CD4-positive, alpha-beta T cell treated with Interleukin-12 subunit alpha and Interleukin-12 subunit beta, for 1 hour (primary cell): ENCODE results near the gene KDM4F.
"Not testable (repeated sequence)": the region's sequence is repeated elsewhere in the genome, so short reads cannot be mapped to it uniquely, and the experiment has no call there.

Experiments
- DNase-seq: peaks from one replicate; pipeline ENCODE4 v3.0.0-alpha.2; 2020

Gene KDM4F

GRCh38 chr11:95049122-95049521 is at the start of gene KDM4F:
Gene KDM4F, plus strand, starts transcription at chr11:95049422.
- not testable (repeated sequence) for DNase-seq

- no peak for DNase-seq
Observed at GRCh38 chr11:95003716-95004115, 45.5 kb upstream of the KDM4F start.

- DNase-seq = no peak
Observed at GRCh38 chr11:95005642-95006041, 43.6 kb upstream of the KDM4F start.

- no peak for DNase-seq
Observed at GRCh38 chr11:95011376-95011775, 37.8 kb upstream of the KDM4F start.

GRCh38 chr11:95014184-95014821 is 34.9 kb upstream of the KDM4F start:
- DNase-seq = no peak

GRCh38 chr11:95016139-95016538 is 33.1 kb upstream of the KDM4F start:
- DNase-seq = no peak

GRCh38 chr11:95021468-95021867 is 27.8 kb upstream of the KDM4F start:
- DNase-seq = not testable (repeated sequence)

- DNase-seq = no peak
Observed at GRCh38 chr11:95024958-95025357, 24.3 kb upstream of the KDM4F start, which contains the start of gene KDM4E. Gene KDM4E, plus strand, starts transcription at chr11:95025258. Its CDS starts 300 bp downstream, at chr11:95025558.

- not testable (repeated sequence) for DNase-seq
Observed at GRCh38 chr11:95025594-95025993, 23.6 kb upstream of the KDM4F start.

- DNase-seq = no peak
Observed at GRCh38 chr11:95028357-95028756, 20.9 kb upstream of the KDM4F start.

- DNase-seq = no peak
Observed at GRCh38 chr11:95033051-95033450, 16.2 kb upstream of the KDM4F start.

GRCh38 chr11:95035316-95035715 is 13.9 kb upstream of the KDM4F start:
- no peak for DNase-seq

GRCh38 chr11:95037356-95038035 is 11.7 kb upstream of the KDM4F start:
- peak; percentile 29 for DNase-seq

- DNase-seq = no peak
Observed at GRCh38 chr11:95042239-95042638, 7.0 kb upstream of the KDM4F start.

GRCh38 chr11:95042906-95043305 is 6.3 kb upstream of the KDM4F start:
- no peak for DNase-seq

- DNase-seq = no peak
Observed at GRCh38 chr11:95044010-95044409, 5.2 kb upstream of the KDM4F start.

- no peak for DNase-seq
Observed at GRCh38 chr11:95045812-95046211, 3.4 kb upstream of the KDM4F start.

GRCh38 chr11:95050595-95051202 is 1.5 kb downstream of the KDM4F start:
- no peak for DNase-seq

GRCh38 chr11:95054356-95054755 is 5.1 kb downstream of the KDM4F start:
- no peak for DNase-seq

- DNase-seq = no peak
Observed at GRCh38 chr11:95055283-95055897, 6.2 kb downstream of the KDM4F start.

- DNase-seq = no peak
Observed at GRCh38 chr11:95057959-95058358, 8.7 kb downstream of the KDM4F start.

GRCh38 chr11:95058621-95059020 is 9.4 kb downstream of the KDM4F start:
- DNase-seq = no peak

GRCh38 chr11:95059046-95059445 is 9.8 kb downstream of the KDM4F start:
- no peak for DNase-seq

GRCh38 chr11:95065336-95065735 is 16.1 kb downstream of the KDM4F start:
- no peak for DNase-seq
